Neural progenitor cell (in vitro differentiated cells): Measurements from ENCODE around the gene PPP2R2C. TPM values are rescaled to one million over a fixed set of nuclear protein-coding genes. Genes with fewer than 3 reads are reported as not detected.

Experiments
- DNase-seq: peaks from one replicate; pipeline ENCODE4 v3.0.0-alpha.2; 2016; ENCODE audit warnings: low spot score
- H2AFZ ChIP-seq: fragments of 200-600 bp; sonication (generic); replicated peaks from 2 replicates; pipeline ENCODE4 v1.6.1; 2016; ENCODE audit warnings: antibody characterized with exemption
- H3F3A ChIP-seq: fragments of 200-600 bp; sonication (generic); 2 replicates; pipeline ENCODE4 v1.6.1; 2016; ENCODE audit warnings: antibody characterized with exemption, low read depth
- H3K27ac ChIP-seq: fragments of 200-600 bp; sonication (generic); 2 replicates; pipeline ENCODE4 v1.5.1; 2016; ENCODE audit warnings: mild to moderate bottlenecking
- H3K27me3 ChIP-seq: fragments of 200-600 bp; sonication (generic); 2 replicates; pipeline ENCODE4 v1.6.1; 2016; ENCODE audit warnings: mild to moderate bottlenecking, moderate library complexity
- H3K36me3 ChIP-seq: fragments of 200-600 bp; sonication (generic); 2 replicates; pipeline ENCODE4 v1.5.1; 2016
- H3K4me1 ChIP-seq: fragments of 200-600 bp; sonication (generic); 2 replicates; pipeline ENCODE4 v1.6.1; 2016; ENCODE audit warnings: mixed run types
- H3K4me2 ChIP-seq: fragments of 200-600 bp; sonication (generic); 2 replicates; pipeline ENCODE4 v1.6.1; 2016
- H3K4me3 ChIP-seq: fragments of 200-600 bp; sonication (generic); 2 replicates; pipeline ENCODE4 v1.5.1; 2016
- H3K79me2 ChIP-seq: fragments of 200-600 bp; sonication (generic); 2 replicates; pipeline ENCODE4 v1.6.1; 2016; ENCODE audit warnings: low read depth
- H3K9ac ChIP-seq: fragments of 200-600 bp; sonication (generic); 2 replicates; pipeline ENCODE4 v1.6.1; 2016
- H3K9me3 ChIP-seq: fragments of 200-600 bp; sonication (generic); 2 replicates; pipeline ENCODE4 v1.5.1; 2016; ENCODE audit warnings: low read depth
- H4K20me1 ChIP-seq: fragments of 200-600 bp; sonication (generic); 2 replicates; pipeline ENCODE4 v1.6.1; 2016; ENCODE audit warnings: low read depth
- H3K27ac Mint-ChIP-seq: 3 replicates; pipeline ENCODE4 v1.8.0; 2021; ENCODE audit warnings: mixed read lengths
- H3K27me3 Mint-ChIP-seq: 2 replicates; pipeline ENCODE4 v1.8.0; 2022; ENCODE audit warnings: low read depth, mild to moderate bottlenecking, inconsistent platforms, moderate library complexity, mixed read lengths; ENCODE audit not compliant: insufficient read depth
- H3K36me3 Mint-ChIP-seq: 3 replicates; pipeline ENCODE4 v1.8.0; 2021; ENCODE audit warnings: mixed read lengths
- H3K4me1 Mint-ChIP-seq: 3 replicates; pipeline ENCODE4 v1.8.0; 2021; ENCODE audit warnings: mixed read lengths
- H3K4me3 Mint-ChIP-seq: 3 replicates; pipeline ENCODE4 v1.8.0; 2021; ENCODE audit warnings: mild to moderate bottlenecking, moderate library complexity, mixed read lengths
- H3K9me3 Mint-ChIP-seq: 3 replicates; pipeline ENCODE4 v1.8.0; 2020; ENCODE audit warnings: mixed read lengths
- CTCF ChIP-seq: fragments of 200-600 bp; sonication (generic); IDR thresholded peaks from 2 replicates; pipeline ENCODE4 v1.5.1; 2017; ENCODE audit warnings: antibody characterized with exemption, mild to moderate bottlenecking
- EZH2 ChIP-seq: fragments of 200-600 bp; sonication (generic); IDR thresholded peaks from 2 replicates; pipeline ENCODE4 v1.6.1; 2017; ENCODE audit warnings: antibody characterized with exemption, mild to moderate bottlenecking, moderate library complexity
- EZH2phosphoT487 ChIP-seq: fragments of 200-600 bp; sonication (generic); IDR thresholded peaks from 2 replicates; pipeline ENCODE4 v1.6.1; 2017; ENCODE audit warnings: antibody characterized with exemption
- total RNA-seq: library from RNA; depleted of rRNA; stranded (reverse); fragments of >200 nt; gene quantifications from 2 replicates; pipeline ENCODE4 v1.2.3, GENCODE V29; 2015; ENCODE audit warnings: low replicate concordance

The PPP2R2C gene
- total RNA-seq, 1 donor from 2014 or later = 3.5 TPM

GRCh38 chr4:6347511-6348045, 124.8 kb downstream of the PPP2R2C start:
- no peaks in the 10 kb centered on the region for H3K9me3 ChIP-seq
- H3K36me3 ChIP-seq = no peaks in the 10 kb centered on the region
- H3K27me3 ChIP-seq = no peaks in the 10 kb centered on the region
- H3K4me2 ChIP-seq = no peak overlapping the region
- Mint-ChIP-seq H3K4me3 (no peak overlapping the region), H3K27me3 (peaks cover 18% of the 10 kb centered on the region), H3K27ac (no peak overlapping the region), H3K9me3 (peaks cover 10% of the 10 kb centered on the region), H3K36me3 (peaks cover 2% of the 10 kb centered on the region), H3K4me1 (peaks cover 22% of the 10 kb centered on the region)
- TF ChIP-seq CTCF = no peak
- no peak for TF ChIP-seq EZH2
- no peak for TF ChIP-seq EZH2phosphoT487
- no peaks in the 10 kb centered on the region for H3F3A ChIP-seq
- no peak overlapping the region for H3K4me3 ChIP-seq
- peaks cover 4% of the 10 kb centered on the region for H4K20me1 ChIP-seq
- H3K4me1 ChIP-seq = peaks cover 8% of the 10 kb centered on the region
- H3K9ac ChIP-seq = no peak overlapping the region
- H3K27ac ChIP-seq = no peak overlapping the region
- H2AFZ ChIP-seq = no peak overlapping the region
- no peaks in the 10 kb centered on the region for H3K79me2 ChIP-seq
- DNase-seq = no peak

GRCh38 chr4:6346373-6347110, 125.9 kb downstream of the PPP2R2C start:
- H3K27ac Mint-ChIP-seq = no peak overlapping the region
- no peak overlapping the region for H3K4me3 Mint-ChIP-seq
- H3K36me3 Mint-ChIP-seq = peaks cover 2% of the 10 kb centered on the region
- H3K27ac ChIP-seq = no peak overlapping the region
- H3K4me3 ChIP-seq = no peak overlapping the region
- no peaks in the 10 kb centered on the region for H3F3A ChIP-seq
- no peak for DNase-seq
- H4K20me1 ChIP-seq = peaks cover 7% of the 10 kb centered on the region
- TF ChIP-seq EZH2phosphoT487 = no peak
- no peak for TF ChIP-seq CTCF
- no peak for TF ChIP-seq EZH2
- H3K4me1 Mint-ChIP-seq = peaks cover 21% of the 10 kb centered on the region
- peaks cover 10% of the 10 kb centered on the region for H3K9me3 Mint-ChIP-seq
- peaks cover 8% of the 10 kb centered on the region for H3K4me1 ChIP-seq
- H3K9ac ChIP-seq = no peak overlapping the region
- H2AFZ ChIP-seq = no peak overlapping the region
- H3K79me2 ChIP-seq = no peaks in the 10 kb centered on the region
- H3K36me3 ChIP-seq = no peaks in the 10 kb centered on the region
- no peak overlapping the region for H3K4me2 ChIP-seq
- no peaks in the 10 kb centered on the region for H3K9me3 ChIP-seq
- peaks cover 17% of the 10 kb centered on the region for H3K27me3 Mint-ChIP-seq
- H3K27me3 ChIP-seq = no peaks in the 10 kb centered on the region

GRCh38 chr4:6345866-6346265, 126.5 kb downstream of the PPP2R2C start:
- TF ChIP-seq EZH2phosphoT487 (no peak), CTCF (no peak), EZH2 (no peak)
- peaks cover 10% of the 10 kb centered on the region for H3K9me3 Mint-ChIP-seq
- no peak overlapping the region for H3K9ac ChIP-seq
- H3K4me1 Mint-ChIP-seq = peaks cover 23% of the 10 kb centered on the region
- no peak for DNase-seq
- no peak overlapping the region for H3K4me2 ChIP-seq
- no peaks in the 10 kb centered on the region for H3K79me2 ChIP-seq
- peaks cover 2% of the 10 kb centered on the region for H3K36me3 Mint-ChIP-seq
- no peak overlapping the region for H3K4me3 ChIP-seq
- H3K27ac Mint-ChIP-seq = no peak overlapping the region
- peaks cover 8% of the 10 kb centered on the region for H3K4me1 ChIP-seq
- H3K4me3 Mint-ChIP-seq = no peak overlapping the region
- H3K9me3 ChIP-seq = no peaks in the 10 kb centered on the region
- no peak overlapping the region for H3K27ac ChIP-seq
- no peaks in the 10 kb centered on the region for H3F3A ChIP-seq
- H3K36me3 ChIP-seq = no peaks in the 10 kb centered on the region
- H3K27me3 Mint-ChIP-seq = peaks cover 17% of the 10 kb centered on the region
- no peak overlapping the region for H2AFZ ChIP-seq
- peaks cover 7% of the 10 kb centered on the region for H4K20me1 ChIP-seq
- no peaks in the 10 kb centered on the region for H3K27me3 ChIP-seq
